T-cell (primary cell): ENCODE data around the gene DENND2A. TPM values are rescaled to one million over a fixed set of nuclear protein-coding genes. Genes with fewer than 3 reads are reported as not detected.
"Not testable (repeated sequence)": the region's sequence is repeated elsewhere in the genome, so short reads cannot be mapped to it uniquely, and the experiment has no call there.

Source experiments
- ATAC-seq, 4 experiments: fragments of 200-7000 bp in 3 of 4; fragments of 150-1000 bp in 1 of 4; cut with Tn5 transposase; replicated peaks in 1 of 4; 1 replicate in 3 of 4; 2 replicates in 1 of 4; pipeline ENCODE4 v1.10.0; 2021; ENCODE audit warnings: moderate library complexity in 3 of 4, mild to moderate bottlenecking in 2 of 4, moderate number of reproducible peaks in 1 of 4
- CTCF ChIA-PET, 2 donors: fragments of 300-600 bp; sonication (Branson Sonifier 250); formaldehyde crosslinking; loops; one replicate each; lab custom pipeline; 2022; ENCODE audit warnings: antibody characterized with exemption in 2 of 2; lab: Charles Lee
- POLR2A ChIA-PET, 2 donors: fragments of 300-600 bp; sonication (Branson Sonifier 250); formaldehyde crosslinking; loops; one replicate each; lab custom pipeline; 2022; ENCODE audit warnings: antibody characterized with exemption in 2 of 2; lab: Charles Lee
- DNase-seq, 35 experiments: peaks; one replicate each; pipeline versions ENCODE4 v3.0.0 to v3.0.0-alpha.2; 2013 to 2023
- H3K27ac ChIP-seq: one replicate; pipeline ENCODE4 v1.5.1; 2013; ENCODE audit warnings: low read length
- H3K27me3 ChIP-seq, 2 experiments: replicated peaks in 1 of 2; 1 replicate in 1 of 2; 2 replicates in 1 of 2; pipeline versions ENCODE4 v1.6.1 to v1.7.0; 2013; ENCODE audit warnings: low read length in 1 of 2, mixed read lengths in 1 of 2; ENCODE audit not compliant: control insufficient read depth in 2 of 2, insufficient read depth in 2 of 2; ENCODE audit errors: extremely low read depth in 1 of 2
- H3K36me3 ChIP-seq, 2 donors: 1 replicate in 1 of 2; 2 replicates in 1 of 2; pipeline versions ENCODE4 v1.6.1 to v1.7.0; 2013; ENCODE audit warnings: low read length in 1 of 2; ENCODE audit not compliant: control insufficient read depth in 2 of 2, insufficient read depth in 1 of 2; ENCODE audit errors: extremely low read depth in 1 of 2
- H3K4me1 ChIP-seq, 2 experiments: 1 replicate in 1 of 2; 2 replicates in 1 of 2; pipeline versions ENCODE4 v1.6.1 to v1.7.0; 2013; ENCODE audit warnings: low read length in 2 of 2, mixed read lengths in 1 of 2; ENCODE audit not compliant: insufficient read depth in 2 of 2, control insufficient read depth in 1 of 2; ENCODE audit errors: extremely low read depth in 1 of 2
- H3K4me3 ChIP-seq, 2 donors: 1 replicate in 1 of 2; 2 replicates in 1 of 2; pipeline versions ENCODE4 v1.5.1 to v1.7.0; 2013; ENCODE audit warnings: mild to moderate bottlenecking in 2 of 2, low read length in 1 of 2, moderate library complexity in 1 of 2; ENCODE audit not compliant: control insufficient read depth in 1 of 2; ENCODE audit errors: extremely low read depth in 1 of 2
- H3K9me3 ChIP-seq: 2 replicates; pipeline ENCODE4 v1.7.0; 2013
- H3K27ac Mint-ChIP-seq, 2 donors: one replicate each; pipeline ENCODE4 v1.8.0; 2020 to 2021; ENCODE audit warnings: mild to moderate bottlenecking in 2 of 2, mixed read lengths in 2 of 2
- H3K27me3 Mint-ChIP-seq, 2 donors: one replicate each; pipeline ENCODE4 v1.8.0; 2021 to 2022; ENCODE audit warnings: mixed read lengths in 2 of 2
- H3K36me3 Mint-ChIP-seq: one replicate; pipeline ENCODE4 v1.8.0; 2021; ENCODE audit warnings: mixed read lengths
- H3K4me1 Mint-ChIP-seq, 3 donors: one replicate each; pipeline ENCODE4 v1.8.0; 2020 to 2022; ENCODE audit warnings: mixed read lengths in 3 of 3, mild to moderate bottlenecking in 1 of 3
- H3K4me3 Mint-ChIP-seq, 3 donors: one replicate each; pipeline ENCODE4 v1.8.0; 2020 to 2022; ENCODE audit warnings: mild to moderate bottlenecking in 3 of 3, mixed read lengths in 3 of 3, moderate library complexity in 3 of 3
- H3K9me3 Mint-ChIP-seq, 3 donors: one replicate each; pipeline ENCODE4 v1.8.0; 2020 to 2022; ENCODE audit warnings: mixed read lengths in 3 of 3
- WGBS: methylation state at CpG from one replicate; pipeline ENCODE4 v1.1.5; 2013; ENCODE audit warnings: missing lambda C conversion rate; ENCODE audit not compliant: insufficient coverage; 5-methylcytosine and 5-hydroxymethylcytosine counted together
- total RNA-seq, 35 experiments: library from RNA in 6 of 35; stranded (reverse) in 6 of 35; fragments of 120-200 nt in 1 of 35; gene quantifications; one replicate each; pipeline versions ENCODE4 v1.2.1 to v1.2.4 and lab custom pipeline; 2013 to 2026

Gene DENND2A
- total RNA-seq, 5 donors from 2014 or later (not counting 1 experiment from before 2014, with no cell fraction given) = 0.09 TPM; not detected in 4

- H3K4me1 ChIP-seq = no peaks in the 10 kb centered on the region
- no peaks in the 10 kb centered on the region for H3K9me3 ChIP-seq
- no peaks in the 10 kb centered on the region for H3K36me3 ChIP-seq
- POLR2A ChIA-PET = no interaction called here
- H3K27ac ChIP-seq = no peak overlapping the region
- H3K27me3 Mint-ChIP-seq = peaks cover 0 to 1% of the 10 kb centered on the region in 2 donors
- CTCF ChIA-PET = no interaction called here
- 20% methylated on average over 1 of the region's 7 CpGs for WGBS
- H3K27ac Mint-ChIP-seq = no peak overlapping the region
- H3K4me3 ChIP-seq = no peak overlapping the region
- H3K36me3 Mint-ChIP-seq = no peaks in the 10 kb centered on the region
- H3K4me1 Mint-ChIP-seq = no peaks in the 10 kb centered on the region
- H3K27me3 ChIP-seq = peaks cover 0 to 9% of the 10 kb centered on the region in 2 experiments
- H3K4me3 Mint-ChIP-seq = no peak overlapping the region
- ATAC-seq = no peak
- no peaks in the 10 kb centered on the region for H3K9me3 Mint-ChIP-seq
- DNase-seq = no peak
Observed at GRCh38 chr7:140621401-140622021, 19.1 kb downstream of the DENND2A start.

- H3K27ac ChIP-seq, H3K27ac Mint-ChIP-seq, H3K27me3 Mint-ChIP-seq, POLR2A ChIA-PET, H3K4me1 ChIP-seq, ATAC-seq, H3K27me3 ChIP-seq, H3K4me1 Mint-ChIP-seq, H3K9me3 ChIP-seq, DNase-seq, H3K36me3 Mint-ChIP-seq, H3K36me3 ChIP-seq, H3K4me3 ChIP-seq, H3K9me3 Mint-ChIP-seq, H3K4me3 Mint-ChIP-seq: not testable (repeated sequence)
- CTCF ChIA-PET = interaction anchor here in 1 of 2 donors (0.6 kb wide), 1 partner anchor 8 kb away, joined by 5 read pairs; no protein-coding TSS in a partner anchor
- 90% methylated on average over 5 of the region's 11 CpGs for WGBS
Observed at GRCh38 chr7:140619915-140620510, 20.6 kb downstream of the DENND2A start.

- Histone ChIP-seq H3K4me3 (no peak overlapping the region), H3K9me3 (no peaks in the 10 kb centered on the region), H3K4me1 (no peaks in the 10 kb centered on the region), H3K27me3 (peaks cover 0 to 6% of the 10 kb centered on the region in 2 experiments), H3K36me3 (no peaks in the 10 kb centered on the region), H3K27ac (no peak overlapping the region)
- Mint-ChIP-seq H3K4me1 (no peaks in the 10 kb centered on the region), H3K27me3 (no peaks in the 10 kb centered on the region), H3K9me3 (no peaks in the 10 kb centered on the region), H3K4me3 (no peak overlapping the region), H3K36me3 (no peaks in the 10 kb centered on the region), H3K27ac (no peak overlapping the region)
- ChIA-PET POLR2A (no interaction called here), CTCF (interaction anchor here (0.6 to 0.7 kb wide), 2 partner anchors 24 to 83 kb away, joined by 4 to 5 read pairs; no protein-coding TSS in a partner anchor)
- DNase-seq = no peak
- no peak for ATAC-seq
- WGBS = no CpG with 5 or more reads among the region's 1 CpG
Observed at GRCh38 chr7:140619176-140619575, 21.4 kb downstream of the DENND2A start.

- Histone ChIP-seq H3K36me3 (no peaks in the 10 kb centered on the region), H3K9me3 (no peaks in the 10 kb centered on the region), H3K4me3 (no peak overlapping the region), H3K27ac (no peak overlapping the region), H3K4me1 (no peaks in the 10 kb centered on the region), H3K27me3 (peaks cover 0 to 6% of the 10 kb centered on the region in 2 experiments)
- no peak for ATAC-seq
- ChIA-PET POLR2A (no interaction called here), CTCF (no interaction called here)
- no peak for DNase-seq
- H3K27me3 Mint-ChIP-seq = no peaks in the 10 kb centered on the region
- no peaks in the 10 kb centered on the region for H3K36me3 Mint-ChIP-seq
- H3K4me3 Mint-ChIP-seq = no peak overlapping the region
- no CpG with 5 or more reads among the region's 5 CpGs for WGBS
- no peak overlapping the region for H3K27ac Mint-ChIP-seq
- no peaks in the 10 kb centered on the region for H3K9me3 Mint-ChIP-seq
- H3K4me1 Mint-ChIP-seq = no peaks in the 10 kb centered on the region
Observed at GRCh38 chr7:140618306-140618705, 22.3 kb downstream of the DENND2A start.

GRCh38 chr7:140617081-140617480 lies 23.5 kb downstream of the DENND2A start:
- no peak overlapping the region for H3K4me3 ChIP-seq
- H3K27ac Mint-ChIP-seq = no peak overlapping the region
- no peaks in the 10 kb centered on the region for H3K4me1 Mint-ChIP-seq
- H3K27me3 Mint-ChIP-seq = no peaks in the 10 kb centered on the region
- no peaks in the 10 kb centered on the region for H3K9me3 ChIP-seq
- H3K9me3 Mint-ChIP-seq = no peaks in the 10 kb centered on the region
- ATAC-seq (no peak), DNase-seq (no peak)
- no peak overlapping the region for H3K27ac ChIP-seq
- no peaks in the 10 kb centered on the region for H3K4me1 ChIP-seq
- H3K27me3 ChIP-seq = no peaks in the 10 kb centered on the region
- no peaks in the 10 kb centered on the region for H3K36me3 ChIP-seq
- no peak overlapping the region for H3K4me3 Mint-ChIP-seq
- ChIA-PET POLR2A (no interaction called here), CTCF (no interaction called here)
- no peaks in the 10 kb centered on the region for H3K36me3 Mint-ChIP-seq
- WGBS = 89% methylated on average over 7 of the region's 7 CpGs

- no CpG with 5 or more reads among the region's 4 CpGs for WGBS
Observed at GRCh38 chr7:140616328-140616727, 24.3 kb downstream of the DENND2A start.

More at GRCh38 chr7:140616328-140616727, 24.3 kb downstream of the DENND2A start:
- ATAC-seq (no peak), DNase-seq (no peak)
- Mint-ChIP-seq H3K4me3 (no peak overlapping the region), H3K36me3 (no peaks in the 10 kb centered on the region), H3K9me3 (no peaks in the 10 kb centered on the region), H3K27me3 (peaks cover 0 to 3% of the 10 kb centered on the region in 2 donors), H3K4me1 (no peaks in the 10 kb centered on the region), H3K27ac (no peak overlapping the region)
- Histone ChIP-seq H3K4me1 (no peaks in the 10 kb centered on the region), H3K27ac (no peak overlapping the region), H3K27me3 (no peaks in the 10 kb centered on the region), H3K36me3 (no peaks in the 10 kb centered on the region), H3K4me3 (no peak overlapping the region), H3K9me3 (no peaks in the 10 kb centered on the region)
- POLR2A ChIA-PET = no interaction called here
- CTCF ChIA-PET = no interaction called here
